Measurements from ENCODE around the gene ASB15. TPM values are rescaled to one million over a fixed set of nuclear protein-coding genes. Genes with fewer than 3 reads are reported as not detected.
"Not testable (repeated sequence)": the region's sequence is repeated elsewhere in the genome, so short reads cannot be mapped to it uniquely, and the experiment has no call there.

Gene ASB15
- under 1 TPM in 1 of 3 donors, not detected in 2; 0.15 TPM for total RNA-seq

- no peaks in the 10 kb centered on the region for H3K9me3 ChIP-seq
- TF ChIP-seq POLR2AphosphoS5 (IDR thresholded peaks at IDR 0.05): no peak
- intact Hi-C loops (cut with DNase I; ENCODE audit: low total_unique reads): no loop called here
- H3K27ac ChIP-seq: no peak within 1 kb of the TSS
- no peaks in the 10 kb centered on the region for H3K4me1 ChIP-seq
- no peak for DNase-seq (ENCODE audit: low spot score in 2 of 2)
- H3K27me3 ChIP-seq: no peaks in the 10 kb centered on the region
- no peaks in the 10 kb centered on the region for H3K36me3 ChIP-seq
- no peak within 1 kb of the TSS for H3K4me3 ChIP-seq
Observed at GRCh38 chr7:123601530-123601929, at the start of gene ASB15. Gene ASB15, plus strand, starts transcription at chr7:123601821. Its CDS starts 12,682 bp downstream, at chr7:123614503.

- H3K4me3 ChIP-seq; H3K9me3 ChIP-seq; H3K27ac ChIP-seq; intact Hi-C loops (cut with DNase I; ENCODE audit: low total_unique reads); DNase-seq (ENCODE audit: low spot score in 2 of 2); H3K27me3 ChIP-seq; H3K36me3 ChIP-seq: not testable (repeated sequence)
- peaks cover 0 to 14% of the 10 kb centered on the region in 2 donors for H3K4me1 ChIP-seq
Observed at GRCh38 chr7:123552134-123552533, 49.5 kb upstream of the ASB15 start.

- TF ChIP-seq POLR2AphosphoS5 (IDR thresholded peaks at IDR 0.05): no peak
- no peak for TF ChIP-seq POLR2A (IDR thresholded peaks at IDR 0.05)
- no peak for TF ChIP-seq CTCF (IDR thresholded peaks at IDR 0.05)
- Histone ChIP-seq H3K4me1 (peaks cover 0 to 14% of the 10 kb centered on the region in 2 donors), H3K27ac (no peak overlapping the region), H3K4me3 (no peak overlapping the region), H3K36me3 (no peaks in the 10 kb centered on the region), H3K27me3 (no peaks in the 10 kb centered on the region), H3K9me3 (no peaks in the 10 kb centered on the region)
- intact Hi-C loops (cut with DNase I; ENCODE audit: low total_unique reads): no loop called here
- DNase-seq (ENCODE audit: low spot score in 2 of 2): no peak
Observed at GRCh38 chr7:123552641-123553040, 49.0 kb upstream of the ASB15 start.

GRCh38 chr7:123553159-123553558 lies 48.5 kb upstream of the ASB15 start:
- intact Hi-C loops (cut with DNase I; ENCODE audit: low total_unique reads): no loop called here
- DNase-seq (ENCODE audit: low spot score in 2 of 2): no peak
- H3K4me1 ChIP-seq: peaks cover 0 to 14% of the 10 kb centered on the region in 2 donors
- no peaks in the 10 kb centered on the region for H3K27me3 ChIP-seq
- H3K4me3 ChIP-seq: no peak overlapping the region
- H3K9me3 ChIP-seq: no peaks in the 10 kb centered on the region
- H3K27ac ChIP-seq: no peak overlapping the region
- no peaks in the 10 kb centered on the region for H3K36me3 ChIP-seq
- TF ChIP-seq CTCF (IDR thresholded peaks at IDR 0.05) (no peak), POLR2AphosphoS5 (IDR thresholded peaks at IDR 0.05) (no peak)

GRCh38 chr7:123555484-123555883 lies 46.1 kb upstream of the ASB15 start:
- intact Hi-C loops (cut with DNase I; ENCODE audit: low total_unique reads): no loop called here
- Histone ChIP-seq H3K27me3 (no peaks in the 10 kb centered on the region), H3K4me1 (peaks cover 0 to 10% of the 10 kb centered on the region in 2 donors), H3K27ac (no peak overlapping the region), H3K9me3 (no peaks in the 10 kb centered on the region), H3K4me3 (no peak overlapping the region), H3K36me3 (no peaks in the 10 kb centered on the region)
- TF ChIP-seq POLR2A (IDR thresholded peaks at IDR 0.05) (no peak), CTCF (IDR thresholded peaks at IDR 0.05) (no peak), POLR2AphosphoS5 (IDR thresholded peaks at IDR 0.05) (no peak)
- no peak for DNase-seq (ENCODE audit: low spot score in 2 of 2)

GRCh38 chr7:123557016-123557397 lies 44.6 kb upstream of the ASB15 start:
- Histone ChIP-seq H3K9me3 (no peaks in the 10 kb centered on the region), H3K27ac (peak overlapping the region; percentile 84 to 93), H3K4me3 (peak overlapping the region; percentile 59 to 89 (median 76)), H3K27me3 (no peaks in the 10 kb centered on the region), H3K4me1 (peaks cover 0 to 10% of the 10 kb centered on the region in 2 donors), H3K36me3 (no peaks in the 10 kb centered on the region)
- intact Hi-C loops (cut with DNase I; ENCODE audit: low total_unique reads): no loop called here
- TF ChIP-seq POLR2A (IDR thresholded peaks at IDR 0.05): no peak
- no peak for TF ChIP-seq CTCF (IDR thresholded peaks at IDR 0.05)
- no peak for TF ChIP-seq POLR2AphosphoS5 (IDR thresholded peaks at IDR 0.05)
- DNase-seq (ENCODE audit: low spot score in 2 of 2): no peak
